Caco-2 (cell line): ENCODE data around the gene PLEKHG7. TPM values are rescaled to one million over a fixed set of nuclear protein-coding genes. Genes with fewer than 3 reads are reported as not detected.

Experiments
- BruUV-seq: library from RNA; stranded (reverse); fragments of 400-500 nt; replicated peaks from 2 replicates; lab custom pipeline; 2021; lab: Mats Ljungman, UMichigan
- CTCF ChIA-PET: fragments of 300-600 bp; sonication (Branson Sonifier 250); formaldehyde crosslinking; loops from one replicate; lab custom pipeline; 2022; ENCODE audit warnings: antibody characterized with exemption; lab: Charles Lee
- POLR2A ChIA-PET: fragments of 300-600 bp; sonication (Branson Sonifier 250); formaldehyde crosslinking; loops from one replicate; lab custom pipeline; 2022; ENCODE audit warnings: antibody characterized with exemption; lab: Charles Lee
- DNase-seq, 2 experiments: peaks; one replicate each; pipeline versions ENCODE4 v3.0.0 to v3.0.0-alpha.2; 2020 to 2022
- H3K27me3 ChIP-seq: replicated peaks from 2 replicates; pipeline ENCODE4 v1.6.0; 2011; ENCODE audit warnings: low read length; ENCODE audit not compliant: control insufficient read depth, insufficient read depth
- H3K36me3 ChIP-seq: 2 replicates; pipeline ENCODE4 v1.5.1; 2011; ENCODE audit warnings: low read length; ENCODE audit not compliant: control insufficient read depth, insufficient read depth
- H3K4me1 ChIP-seq: fragments of 250-450 bp; sonication (Bioruptor Pico); 2 replicates; pipeline ENCODE4 v1.5.1; 2020; ENCODE audit warnings: mild to moderate bottlenecking
- H3K4me3 ChIP-seq: 2 replicates; pipeline ENCODE4 v1.5.1; 2011; ENCODE audit warnings: low read depth, mild to moderate bottlenecking, control low read depth, low read length
- H3K9me3 ChIP-seq: fragments of 250-450 bp; sonication (Bioruptor Pico); 2 replicates; pipeline ENCODE4 v1.5.1; 2020; ENCODE audit warnings: mild to moderate bottlenecking, moderate library complexity
- H3K27ac Mint-ChIP-seq: one replicate; pipeline ENCODE4 v1.8.0; 2022; ENCODE audit warnings: mixed read lengths; ENCODE audit not compliant: unreplicated experiment
- H3K27me3 Mint-ChIP-seq: one replicate; pipeline ENCODE4 v1.8.0; 2022; ENCODE audit warnings: mixed read lengths; ENCODE audit not compliant: insufficient read depth, unreplicated experiment
- H3K36me3 Mint-ChIP-seq: one replicate; pipeline ENCODE4 v1.8.0; 2022; ENCODE audit warnings: mild to moderate bottlenecking, mixed read lengths; ENCODE audit not compliant: insufficient read depth, unreplicated experiment
- H3K4me1 Mint-ChIP-seq: one replicate; pipeline ENCODE4 v1.8.0; 2022; ENCODE audit warnings: low read depth, mixed read lengths; ENCODE audit not compliant: unreplicated experiment
- H3K4me3 Mint-ChIP-seq: one replicate; pipeline ENCODE4 v1.8.0; 2022; ENCODE audit warnings: mild to moderate bottlenecking, moderate library complexity, mixed read lengths; ENCODE audit not compliant: unreplicated experiment
- H3K9me3 Mint-ChIP-seq: one replicate; pipeline ENCODE4 v1.8.0; 2022; ENCODE audit warnings: mixed read lengths; ENCODE audit not compliant: unreplicated experiment
- intact Hi-C: fragments of 100-400 bp; cut with micrococcal nuclease; formaldehyde crosslinking; loops from one replicate; pipeline ENCODE4 v1.10.0; 2022; ENCODE audit not compliant: unreplicated experiment
- total RNA-seq: library from RNA; stranded (reverse); gene quantifications from 2 replicates; pipeline ENCODE4 v1.2.3, GENCODE V29; 2022
- TF ChIP-seq, protein P1 (sequence below), 2 experiments: fragments of 200-600 bp in 1 of 2; IDR thresholded peaks; 1 replicate in 1 of 2; 2 replicates in 1 of 2; pipeline versions ENCODE4 v1.5.1 to v1.8.0; 2011 to 2022; ENCODE audit warnings: antibody characterized with exemption in 1 of 2, control low read depth in 1 of 2, inconsistent platforms in 1 of 2, low read depth in 1 of 2, low read length in 1 of 2, mild to moderate bottlenecking in 1 of 2, moderate library complexity in 1 of 2; ENCODE audit not compliant: insufficient read depth in 1 of 2, severe bottlenecking in 1 of 2, unreplicated experiment in 1 of 2

PLEKHG7 gene
- total RNA-seq, 1 experiment from 2014 or later, result 0.23 TPM

DNA sequence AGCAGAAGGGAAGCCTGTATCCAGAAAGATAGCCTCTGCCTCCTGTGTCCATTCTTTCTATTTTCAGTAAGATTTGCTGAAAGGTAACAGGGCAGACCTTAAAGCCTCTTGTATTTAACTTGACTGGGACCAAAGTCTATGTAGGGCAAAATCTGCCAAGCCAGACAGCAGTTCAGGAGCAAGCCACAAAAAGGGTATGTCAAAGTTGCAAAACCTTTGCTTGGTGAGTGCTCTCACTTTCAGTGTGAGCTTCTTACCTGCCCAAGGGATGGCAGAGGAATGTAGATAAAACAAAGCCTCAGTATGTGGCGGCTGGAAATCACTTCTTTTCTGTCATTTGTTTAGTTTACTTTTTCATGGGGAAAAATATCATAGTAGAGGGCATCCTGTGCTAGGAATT lies 63.1 kb downstream of the PLEKHG7 start:
- H3K27ac Mint-ChIP-seq, result no peak overlapping the region
- H3K9me3 Mint-ChIP-seq, result no peaks in the 10 kb centered on the region
- peaks cover 31% of the 10 kb centered on the region for H3K36me3 Mint-ChIP-seq
- TF ChIP-seq, protein P1, sequence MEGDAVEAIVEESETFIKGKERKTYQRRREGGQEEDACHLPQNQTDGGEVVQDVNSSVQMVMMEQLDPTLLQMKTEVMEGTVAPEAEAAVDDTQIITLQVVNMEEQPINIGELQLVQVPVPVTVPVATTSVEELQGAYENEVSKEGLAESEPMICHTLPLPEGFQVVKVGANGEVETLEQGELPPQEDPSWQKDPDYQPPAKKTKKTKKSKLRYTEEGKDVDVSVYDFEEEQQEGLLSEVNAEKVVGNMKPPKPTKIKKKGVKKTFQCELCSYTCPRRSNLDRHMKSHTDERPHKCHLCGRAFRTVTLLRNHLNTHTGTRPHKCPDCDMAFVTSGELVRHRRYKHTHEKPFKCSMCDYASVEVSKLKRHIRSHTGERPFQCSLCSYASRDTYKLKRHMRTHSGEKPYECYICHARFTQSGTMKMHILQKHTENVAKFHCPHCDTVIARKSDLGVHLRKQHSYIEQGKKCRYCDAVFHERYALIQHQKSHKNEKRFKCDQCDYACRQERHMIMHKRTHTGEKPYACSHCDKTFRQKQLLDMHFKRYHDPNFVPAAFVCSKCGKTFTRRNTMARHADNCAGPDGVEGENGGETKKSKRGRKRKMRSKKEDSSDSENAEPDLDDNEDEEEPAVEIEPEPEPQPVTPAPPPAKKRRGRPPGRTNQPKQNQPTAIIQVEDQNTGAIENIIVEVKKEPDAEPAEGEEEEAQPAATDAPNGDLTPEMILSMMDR (IDR thresholded peaks at IDR 0.05; ENCODE audit: insufficient read depth in 1 of 2, low read depth in 1 of 2, low read length in 1 of 2, severe bottlenecking in 1 of 2, unreplicated experiment in 1 of 2), result no peak
- no peak for DNase-seq
- BruUV-seq, result no TSS peak
- intact Hi-C loops, result no loop called here
- POLR2A ChIA-PET, result no interaction called here
- no peaks in the 10 kb centered on the region for H3K27me3 Mint-ChIP-seq
- no peaks in the 10 kb centered on the region for H3K4me1 Mint-ChIP-seq
- Histone ChIP-seq H3K4me3 (no peak overlapping the region), H3K36me3 (no peaks in the 10 kb centered on the region), H3K4me1 (no peaks in the 10 kb centered on the region), H3K9me3 (no peaks in the 10 kb centered on the region), H3K27me3 (no peaks in the 10 kb centered on the region)
- CTCF ChIA-PET, result interaction anchor here (0.6 kb wide), 1 partner anchor 686 kb away, joined by 4 read pairs; no protein-coding TSS in a partner anchor
- H3K4me3 Mint-ChIP-seq, result no peak overlapping the region

DNA sequence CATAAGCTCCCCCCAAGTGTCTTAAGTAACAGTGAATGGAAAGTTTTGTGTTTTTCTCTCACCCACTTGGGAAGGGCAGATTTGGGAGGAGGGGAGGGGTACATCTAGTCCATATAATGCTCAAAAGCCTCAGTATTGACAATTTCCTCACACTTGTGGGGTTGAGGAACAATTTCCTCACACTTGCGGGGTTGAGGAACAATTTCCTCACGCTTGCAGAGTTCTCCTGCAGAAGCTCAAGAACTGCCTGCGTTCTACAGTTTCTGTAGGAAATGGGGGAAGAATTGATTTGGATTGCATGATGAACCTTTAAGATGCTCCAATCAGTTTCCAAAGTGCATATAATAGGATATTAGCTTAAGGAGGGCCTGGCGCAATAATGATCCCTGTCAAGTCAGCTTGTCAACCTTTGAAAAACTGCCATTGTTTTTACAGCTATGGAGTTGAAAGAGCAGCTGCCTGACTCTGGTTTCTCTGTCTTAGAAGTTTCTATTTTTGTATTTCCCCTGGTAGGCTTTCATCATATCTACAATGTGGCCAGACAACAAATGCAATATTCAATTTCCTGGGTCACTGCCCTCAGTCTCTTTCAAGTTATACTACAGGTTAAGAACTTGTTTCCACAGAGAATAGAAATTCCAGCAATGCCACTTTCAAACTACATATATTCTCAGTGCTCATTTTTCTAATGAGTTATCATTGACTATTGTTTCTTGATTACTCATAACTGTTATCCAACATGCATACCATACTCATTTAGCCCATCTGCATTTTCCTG lies 66.5 kb downstream of the PLEKHG7 start:
- BruUV-seq, result no TSS peak
- Histone ChIP-seq H3K27me3 (no peaks in the 10 kb centered on the region), H3K9me3 (no peaks in the 10 kb centered on the region), H3K4me1 (no peaks in the 10 kb centered on the region), H3K36me3 (no peaks in the 10 kb centered on the region), H3K4me3 (no peak overlapping the region)
- H3K9me3 Mint-ChIP-seq, result no peaks in the 10 kb centered on the region
- H3K27ac Mint-ChIP-seq, result no peak overlapping the region
- TF ChIP-seq, protein P1 (IDR thresholded peaks at IDR 0.05; ENCODE audit: insufficient read depth in 1 of 2, low read depth in 1 of 2, low read length in 1 of 2, severe bottlenecking in 1 of 2, unreplicated experiment in 1 of 2), result no peak
- no peak overlapping the region for H3K4me3 Mint-ChIP-seq
- H3K27me3 Mint-ChIP-seq, result no peaks in the 10 kb centered on the region
- H3K36me3 Mint-ChIP-seq, result peaks cover 31% of the 10 kb centered on the region
- intact Hi-C loops, result no loop called here
- DNase-seq, result no peak
- POLR2A ChIA-PET, result no interaction called here
- no peaks in the 10 kb centered on the region for H3K4me1 Mint-ChIP-seq
- CTCF ChIA-PET, result no interaction called here

DNA sequence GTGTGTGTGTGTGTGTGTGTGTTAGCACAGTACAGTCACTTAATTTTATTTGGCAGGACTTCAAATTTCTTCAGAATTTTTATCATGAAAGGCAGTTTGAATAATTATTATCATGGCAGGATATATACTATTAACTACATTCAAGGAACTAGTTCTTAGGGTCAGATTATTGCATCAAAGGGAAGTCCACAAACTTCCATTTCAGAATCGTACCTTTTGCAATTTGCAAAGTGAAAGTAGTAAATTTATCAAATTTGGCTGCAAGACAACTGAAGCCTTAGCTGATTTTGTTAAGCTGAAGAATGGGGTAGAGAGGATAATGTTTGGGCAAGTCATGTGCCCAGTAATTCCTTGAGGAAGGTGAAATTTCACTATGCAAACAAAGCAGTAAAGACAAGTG lies 68.2 kb downstream of the PLEKHG7 start:
- Histone ChIP-seq H3K4me3 (no peak overlapping the region), H3K27me3 (no peaks in the 10 kb centered on the region), H3K4me1 (no peaks in the 10 kb centered on the region), H3K9me3 (no peaks in the 10 kb centered on the region), H3K36me3 (no peaks in the 10 kb centered on the region)
- no peak for DNase-seq
- Mint-ChIP-seq H3K9me3 (no peaks in the 10 kb centered on the region), H3K4me3 (no peak overlapping the region), H3K27me3 (no peaks in the 10 kb centered on the region), H3K4me1 (no peaks in the 10 kb centered on the region), H3K36me3 (peaks cover 39% of the 10 kb centered on the region), H3K27ac (no peak overlapping the region)
- TF ChIP-seq, protein P1 (IDR thresholded peaks at IDR 0.05; ENCODE audit: insufficient read depth in 1 of 2, low read depth in 1 of 2, low read length in 1 of 2, severe bottlenecking in 1 of 2, unreplicated experiment in 1 of 2), result no peak
- POLR2A ChIA-PET, result no interaction called here
- intact Hi-C loops, result no loop called here
- CTCF ChIA-PET, result no interaction called here
- no TSS peak for BruUV-seq
